ENCODE measurements around the gene RAB44. TPM values are rescaled to one million over a fixed set of nuclear protein-coding genes. Genes with fewer than 3 reads are reported as not detected.

The RAB44 gene
- total and polyA plus RNA-seq, 2 of the 13 experiments (the other 11 are each of a cell fraction or from before 2014, with no cell fraction given), result not detected

- no peak overlapping the region for H2AFZ ChIP-seq (ENCODE audit: low read length)
- FAIRE-seq, result no peak
- no peak overlapping the region for H3K27ac ChIP-seq (ENCODE audit: extremely low read length, insufficient read depth, low read length)
Measured at GRCh38 chr6:36752187-36752885, 54.7 kb downstream of the RAB44 start.

More at GRCh38 chr6:36752187-36752885, 54.7 kb downstream of the RAB44 start:
- Histone ChIP-seq H3K4me1 (ENCODE audit: insufficient read depth, low read length) (peaks cover 10% of the 10 kb centered on the region; the same call in 1 of the 2 replicates), H3K9ac (ENCODE audit: insufficient read depth, low read depth, low read length) (no peak overlapping the region), H3K27me3 (ENCODE audit: control insufficient read depth in 1 of 2, insufficient read depth in 2 of 2, low read length in 2 of 2) (peaks cover 2 to 64% of the 10 kb centered on the region in 2 experiments; a peak in 3 of 5 replicates), H3K79me2 (ENCODE audit: insufficient read depth, low read length) (no peaks in the 10 kb centered on the region), H3K9me3 (ENCODE audit: low read length) (no peaks in the 10 kb centered on the region), H3K4me2 (ENCODE audit: low read depth, low read length) (no peak overlapping the region), H3K4me3 (replicated peaks in 1 of 3; ENCODE audit: insufficient read depth in 1 of 3, low read depth in 2 of 3, low read length in 3 of 3) (no peak overlapping the region), H3K36me3 (replicated peaks in 1 of 2; ENCODE audit: control insufficient read depth in 1 of 2, insufficient read depth in 2 of 2, low read length in 2 of 2) (no peaks in the 10 kb centered on the region), H4K20me1 (ENCODE audit: insufficient read depth, low read length) (no peaks in the 10 kb centered on the region; the same call in 1 of the 2 replicates)
- intact Hi-C loops (cut with micrococcal nuclease; ENCODE audit: unreplicated experiment), result no loop called here
- POLR2A ChIA-PET, result no interaction called here
- WGBS (ENCODE audit: low lambda C conversion rate), result 15% methylated on average over 4 of the region's 6 CpGs
- DNase-seq (ENCODE audit: low spot score) (no peak), ATAC-seq (no peak)
- TF ChIP-seq ZNF615 (CRISPR knock-in tag; IDR thresholded peaks at IDR 0.05; ENCODE audit: borderline replicate concordance), result no peak
- TF ChIP-seq STAT5B (CRISPR knock-in tag; IDR thresholded peaks at IDR 0.05), result no peak
- no peak for TF ChIP-seq ZBTB39 (CRISPR knock-in tag; IDR thresholded peaks at IDR 0.05)
- no peak for TF ChIP-seq POGZ (CRISPR knock-in tag; IDR thresholded peaks at IDR 0.05)
- no peak for TF ChIP-seq PTBP1 (IDR thresholded peaks at IDR 0.05; ENCODE audit: low read depth, low read length, poor library complexity, severe bottlenecking)
- TF ChIP-seq, protein P1, sequence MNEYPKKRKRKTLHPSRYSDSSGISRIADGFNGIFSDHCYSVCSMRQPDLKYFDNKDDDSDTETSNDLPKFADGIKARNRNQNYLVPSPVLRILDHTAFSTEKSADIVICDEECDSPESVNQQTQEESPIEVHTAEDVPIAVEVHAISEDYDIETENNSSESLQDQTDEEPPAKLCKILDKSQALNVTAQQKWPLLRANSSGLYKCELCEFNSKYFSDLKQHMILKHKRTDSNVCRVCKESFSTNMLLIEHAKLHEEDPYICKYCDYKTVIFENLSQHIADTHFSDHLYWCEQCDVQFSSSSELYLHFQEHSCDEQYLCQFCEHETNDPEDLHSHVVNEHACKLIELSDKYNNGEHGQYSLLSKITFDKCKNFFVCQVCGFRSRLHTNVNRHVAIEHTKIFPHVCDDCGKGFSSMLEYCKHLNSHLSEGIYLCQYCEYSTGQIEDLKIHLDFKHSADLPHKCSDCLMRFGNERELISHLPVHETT (CRISPR knock-in tag; conservative IDR thresholded peaks at IDR 0.05), result no peak
- no peak for TF ChIP-seq FOSL2 (CRISPR knock-in tag; IDR thresholded peaks at IDR 0.05)
- no peak for TF ChIP-seq ATF1 (CRISPR knock-in tag; IDR thresholded peaks at IDR 0.05)
- TF ChIP-seq ZNF792 (CRISPR knock-in tag; IDR thresholded peaks at IDR 0.05), result no peak
- TF ChIP-seq RFX5 (IDR thresholded peaks at IDR 0.05; ENCODE audit: low read depth, low read length), result no peak
- no peak for TF ChIP-seq WIZ (CRISPR knock-in tag; IDR thresholded peaks at IDR 0.05)
- TF ChIP-seq HMG20A (CRISPR knock-in tag; IDR thresholded peaks at IDR 0.05; ENCODE audit: borderline replicate concordance), result no peak
- TF ChIP-seq, protein P2, sequence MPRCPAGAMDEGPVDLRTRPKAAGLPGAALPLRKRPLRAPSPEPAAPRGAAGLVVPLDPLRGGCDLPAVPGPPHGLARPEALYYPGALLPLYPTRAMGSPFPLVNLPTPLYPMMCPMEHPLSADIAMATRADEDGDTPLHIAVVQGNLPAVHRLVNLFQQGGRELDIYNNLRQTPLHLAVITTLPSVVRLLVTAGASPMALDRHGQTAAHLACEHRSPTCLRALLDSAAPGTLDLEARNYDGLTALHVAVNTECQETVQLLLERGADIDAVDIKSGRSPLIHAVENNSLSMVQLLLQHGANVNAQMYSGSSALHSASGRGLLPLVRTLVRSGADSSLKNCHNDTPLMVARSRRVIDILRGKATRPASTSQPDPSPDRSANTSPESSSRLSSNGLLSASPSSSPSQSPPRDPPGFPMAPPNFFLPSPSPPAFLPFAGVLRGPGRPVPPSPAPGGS (CRISPR knock-in tag; IDR thresholded peaks at IDR 0.05), result no peak
- CTCF ChIA-PET (ENCODE audit: low intra/inter-chr PET ratio, low total read pairs), result no interaction called here
- BruUV-seq (replicated peaks), result no TSS peak
- in situ Hi-C loops (cut with HindIII; ENCODE audit: extremely low pct_ligation_motif_present, low pct_unique_long_range_greater_than_20kb), result no loop called here
